T47D (cell line): ENCODE data around the gene RSRP1.

Source experiments
- DNase-seq, 2 experiments: peaks; one replicate each; pipeline versions ENCODE4 v3.0.0 to v3.0.0-alpha.2; 2011 to 2012; ENCODE audit warnings: low read depth in 1 of 2, low spot score in 1 of 2
- JUND ChIP-seq: IDR thresholded peaks from 2 replicates; pipeline ENCODE4 v1.6.1; 2012; ENCODE audit warnings: low read depth
- in situ Hi-C: cut with HindIII; loops from 2 replicates; pipeline ENCODE4 v1.10.0; 2016; ENCODE audit warnings: low sequenced_read_pairs, low pct_unique_long_range_greater_than_20kb

The RSRP1 gene

DNA sequence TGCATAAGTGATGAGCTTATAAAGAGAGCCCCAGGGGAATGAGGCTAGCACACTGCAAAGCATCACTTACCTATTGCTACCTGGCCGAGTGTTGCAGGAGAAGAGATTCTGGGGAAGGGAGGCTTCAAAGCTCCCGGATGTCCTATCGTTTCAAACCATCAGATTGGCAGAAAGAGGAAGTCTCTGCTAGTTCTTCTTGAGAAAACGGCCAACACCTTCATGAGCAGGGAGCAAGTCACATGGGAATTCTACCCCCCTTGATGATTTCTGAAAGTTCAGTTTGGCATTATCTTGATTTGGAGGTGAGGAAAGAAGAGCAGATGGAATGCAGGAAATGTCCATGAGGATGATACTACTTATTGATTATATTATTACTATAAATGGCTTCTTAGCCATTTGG, 31.1 kb downstream of the RSRP1 start:
- no peak for TF ChIP-seq JUND
- in situ Hi-C loops = no loop called here
- no peak for DNase-seq

DNA sequence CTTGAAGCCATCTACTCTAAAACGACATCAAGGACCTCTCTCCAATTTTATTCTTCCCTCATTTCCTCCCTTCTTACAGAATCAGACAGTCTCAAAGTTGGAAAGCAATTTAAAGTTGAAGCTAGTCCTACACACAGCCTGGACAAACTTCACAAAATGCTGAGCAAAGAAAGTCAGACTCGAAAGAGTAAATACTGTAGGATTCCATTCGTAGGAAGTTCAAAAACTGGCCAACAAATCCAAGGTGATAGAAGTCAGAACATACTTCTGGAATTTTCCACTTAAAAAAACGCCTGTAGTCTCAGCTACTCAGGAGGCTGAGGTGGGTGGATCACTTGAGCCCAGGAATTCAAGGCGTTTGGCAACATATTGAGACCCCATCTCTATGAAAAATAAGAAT, 34.5 kb downstream of the RSRP1 start:
- DNase-seq = no peak
- TF ChIP-seq JUND = no peak
- in situ Hi-C loops = no loop called here

DNA sequence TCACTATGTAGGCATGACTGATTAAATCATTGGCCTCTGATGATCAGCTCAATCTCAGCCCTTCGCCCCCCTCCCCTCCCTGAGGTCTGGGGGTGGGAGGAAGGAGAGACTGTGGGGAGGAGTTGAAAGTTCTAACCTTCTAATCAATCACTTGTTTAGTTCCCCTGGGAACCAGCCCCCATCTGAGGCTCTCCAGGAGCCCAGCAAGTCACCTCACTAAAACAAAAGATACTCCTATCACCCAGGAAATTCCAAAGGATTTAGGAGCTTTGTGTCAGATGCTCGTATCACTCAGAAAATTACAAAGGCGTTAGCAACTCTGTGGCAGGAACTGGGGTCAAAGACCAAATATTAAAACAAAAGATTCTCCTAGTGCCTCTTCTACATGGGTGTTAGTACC, 36.5 kb downstream of the RSRP1 start:
- no peak for TF ChIP-seq JUND
- DNase-seq = no peak
- in situ Hi-C loops = no loop called here

DNA sequence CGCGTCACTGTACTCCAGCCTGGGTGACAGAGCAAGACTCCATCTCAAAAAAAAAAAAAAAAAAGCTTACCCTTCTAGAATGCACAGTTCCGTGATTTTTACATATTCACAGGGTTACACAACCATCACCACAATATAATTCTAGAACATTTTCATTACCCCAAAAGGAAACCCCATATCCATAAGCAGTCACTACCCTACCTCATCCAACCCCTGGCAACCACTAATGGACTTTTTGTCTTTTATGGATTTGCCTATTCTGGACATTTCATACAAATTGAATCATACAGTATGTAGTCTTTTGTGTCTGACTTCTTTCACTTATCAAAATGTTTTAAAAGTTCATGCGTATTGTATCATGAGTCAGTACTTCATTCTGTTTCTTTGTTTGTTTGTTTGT, 37.7 kb downstream of the RSRP1 start:
- in situ Hi-C loops = no loop called here
- TF ChIP-seq JUND = no peak

DNA sequence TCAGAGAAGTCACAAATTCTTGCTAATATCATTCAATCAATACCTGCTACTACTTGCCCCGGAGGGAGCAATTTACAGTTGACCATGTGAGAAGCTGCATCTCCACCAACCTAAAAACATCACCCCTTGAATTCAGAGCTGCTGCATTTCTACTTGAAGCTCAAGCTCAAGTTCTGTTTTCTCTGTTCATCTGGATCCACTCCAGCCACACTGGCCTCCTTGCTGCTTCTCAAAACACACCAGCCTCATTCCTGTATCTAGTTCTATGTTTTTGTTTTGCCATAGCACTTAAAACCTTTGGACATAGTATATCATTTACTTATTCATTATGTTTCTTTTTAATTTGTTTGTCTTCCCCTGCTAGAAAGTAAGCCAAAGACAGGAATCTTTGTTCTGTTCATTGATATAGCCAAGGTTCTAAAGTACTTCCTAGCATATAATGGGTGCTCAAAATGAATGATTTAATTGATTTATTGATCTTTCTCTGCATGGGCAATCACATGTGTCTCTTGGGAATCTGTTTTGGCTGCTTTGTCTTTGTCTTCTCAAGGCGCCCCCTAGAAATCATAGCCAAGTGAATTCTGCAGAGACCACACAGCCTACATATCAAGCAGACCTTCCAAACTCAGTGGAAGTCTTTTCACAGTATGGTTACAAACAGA, 38.6 kb downstream of the RSRP1 start:
- in situ Hi-C loops = no loop called here
- DNase-seq = no peak
- no peak for TF ChIP-seq JUND

More for the DNA sequence above, 37.7 kb downstream of the RSRP1 start:
- DNase-seq = no peak

DNA sequence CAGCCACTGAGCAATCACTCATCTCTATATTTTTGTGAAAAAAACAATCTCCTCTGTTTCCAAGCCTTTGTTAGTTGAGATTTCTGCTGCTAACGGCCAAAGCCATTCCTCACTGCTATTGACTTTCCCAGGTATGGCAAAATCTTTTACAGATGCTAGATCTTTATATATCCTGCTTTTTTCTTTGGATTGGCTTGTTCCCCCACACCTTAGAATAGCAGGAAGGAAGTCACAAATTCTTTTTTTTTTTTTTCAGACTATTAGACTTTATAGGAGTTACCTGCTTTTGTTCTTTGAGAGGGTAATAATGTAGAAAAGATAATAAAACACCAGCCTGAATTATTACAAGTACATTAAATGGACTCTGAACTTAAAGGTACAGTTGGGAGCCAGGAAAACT, 39.2 kb downstream of the RSRP1 start:
- TF ChIP-seq JUND = no peak
- DNase-seq = no peak
- in situ Hi-C loops = no loop called here

DNA sequence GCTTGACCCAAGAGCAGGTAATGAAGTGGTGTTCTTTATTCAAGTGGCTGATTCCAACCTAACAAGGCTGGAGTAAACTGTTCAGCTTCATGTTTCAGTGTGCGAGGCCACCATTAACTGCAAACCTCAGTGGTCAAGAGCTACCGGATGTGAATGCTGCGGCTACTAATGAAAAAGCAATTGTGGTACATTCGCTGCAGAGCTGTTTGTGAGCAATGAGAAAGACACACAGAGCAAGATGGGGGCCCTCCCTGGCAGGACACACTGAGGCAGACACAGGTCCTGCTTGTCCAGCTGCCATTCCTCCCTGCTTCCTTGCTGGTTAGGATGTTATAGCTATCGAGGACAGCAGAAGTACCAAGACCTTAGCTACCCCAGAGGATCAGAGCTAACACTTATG, 41.1 kb downstream of the RSRP1 start:
- no peak for TF ChIP-seq JUND
- in situ Hi-C loops = no loop called here
- no peak for DNase-seq

DNA sequence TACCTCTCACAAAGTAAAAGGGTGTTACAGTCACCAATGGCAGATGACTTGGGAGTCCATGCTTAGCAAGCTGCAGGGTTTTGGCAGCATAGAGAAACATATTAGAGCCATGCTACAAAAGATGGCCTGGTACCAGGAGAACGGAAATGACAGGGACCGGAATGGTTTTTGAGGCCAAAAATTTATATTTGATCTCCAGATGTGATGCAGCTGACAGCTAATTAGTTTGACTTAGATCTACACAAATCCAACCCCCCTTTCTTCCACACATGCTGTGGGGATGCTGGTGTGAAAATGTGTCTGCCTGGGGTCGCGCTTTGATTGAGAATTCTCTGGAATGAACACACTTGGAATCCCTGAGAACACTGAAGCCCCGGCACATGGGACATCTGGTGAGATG, 41.5 kb downstream of the RSRP1 start:
- TF ChIP-seq JUND = no peak
- no peak for DNase-seq
- in situ Hi-C loops = no loop called here

DNA sequence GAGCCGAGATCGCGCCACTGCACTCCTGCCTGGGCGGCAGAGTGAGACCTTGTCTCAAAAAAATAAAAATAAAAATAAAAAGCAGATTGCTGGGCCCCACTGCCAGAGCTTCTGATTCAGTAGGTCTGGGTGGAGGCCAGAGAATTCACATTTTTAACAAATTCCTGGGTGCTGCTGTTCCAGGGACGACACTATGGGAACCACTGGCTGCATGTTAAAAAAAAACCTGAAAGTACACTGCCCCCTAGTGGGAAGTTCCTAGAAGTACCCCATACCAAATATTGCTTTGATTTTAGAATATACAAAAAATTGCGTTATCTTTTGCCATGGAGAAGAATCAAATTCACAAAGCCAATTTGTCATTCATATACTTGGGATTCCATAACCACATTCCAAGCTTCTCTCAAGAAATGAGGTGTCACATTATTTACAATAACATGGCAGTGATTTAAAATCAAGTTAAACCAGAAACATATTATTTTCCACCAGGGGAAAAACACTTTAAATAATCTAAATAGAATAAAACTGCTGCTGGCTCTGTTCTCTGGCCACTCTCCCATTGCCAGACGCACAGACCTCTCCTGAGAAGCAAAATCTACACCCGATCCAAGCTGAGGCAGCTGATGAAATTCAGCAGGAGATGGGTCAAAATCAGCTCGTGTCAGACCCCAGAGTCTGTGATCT, 42.3 kb downstream of the RSRP1 start:
- TF ChIP-seq JUND = no peak
- peak; percentile 21 to 50 for DNase-seq
- in situ Hi-C loops = no loop called here

DNA sequence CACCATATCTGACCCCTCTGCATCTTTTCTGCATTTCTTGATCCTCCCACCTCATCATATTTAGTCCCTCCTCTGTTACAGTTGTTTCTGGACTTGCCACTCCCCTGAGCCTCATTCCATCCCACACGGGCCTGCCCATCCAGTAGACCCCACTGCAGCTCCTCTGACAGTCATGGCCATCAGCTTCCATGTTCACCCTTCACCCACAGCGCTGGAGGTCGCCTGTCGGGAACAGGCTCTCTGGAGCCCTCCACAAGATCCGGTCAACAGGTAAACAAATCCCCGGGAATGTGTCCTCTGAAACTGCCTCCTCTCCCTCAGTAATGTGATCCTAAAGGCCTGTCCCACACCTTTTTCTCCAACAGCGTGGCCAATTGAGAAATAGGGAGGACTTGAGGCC, 46.2 kb downstream of the RSRP1 start:
- DNase-seq = no peak
- in situ Hi-C loops = no loop called here
- no peak for TF ChIP-seq JUND

DNA sequence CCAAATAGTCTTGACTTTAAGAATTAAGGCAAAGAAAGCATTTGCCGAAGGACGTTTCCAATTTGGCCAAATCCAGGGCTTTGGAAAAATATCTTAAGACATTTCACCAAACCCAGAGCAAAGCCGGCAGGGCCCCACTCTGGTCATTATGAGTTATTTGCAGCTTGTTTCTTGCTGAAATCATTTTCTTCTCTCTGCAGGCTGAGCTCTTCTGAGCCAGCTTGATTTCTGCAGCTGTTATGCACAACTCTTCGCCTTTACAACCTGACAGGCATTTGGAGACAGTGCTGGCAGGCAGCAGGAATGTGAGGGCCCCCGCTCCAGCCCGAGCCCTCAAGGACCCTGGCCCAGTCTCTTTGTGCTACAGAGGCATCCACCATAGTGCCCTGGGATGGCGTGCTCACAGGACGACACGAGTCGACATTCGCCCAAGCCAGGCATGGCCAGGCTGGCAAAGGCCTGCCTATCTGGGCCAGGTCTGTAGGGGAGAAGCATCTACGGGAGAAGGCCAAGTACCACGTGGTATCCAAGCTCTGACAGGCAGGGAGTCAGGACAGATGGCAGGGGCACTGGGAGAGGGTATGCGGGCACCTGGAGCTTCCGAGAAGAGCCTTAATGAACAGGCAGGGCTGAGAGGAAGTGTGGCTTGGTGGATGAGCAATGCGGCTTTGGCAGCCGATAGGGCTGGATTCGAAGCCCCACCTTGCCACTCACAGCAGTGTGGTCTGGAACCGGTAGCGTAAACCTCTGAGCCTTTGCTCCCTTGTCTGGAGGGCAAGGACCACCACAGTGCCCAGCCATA, 47.2 kb downstream of the RSRP1 start:
- no peak for TF ChIP-seq JUND
- in situ Hi-C loops = no loop called here
- no peak for DNase-seq

DNA sequence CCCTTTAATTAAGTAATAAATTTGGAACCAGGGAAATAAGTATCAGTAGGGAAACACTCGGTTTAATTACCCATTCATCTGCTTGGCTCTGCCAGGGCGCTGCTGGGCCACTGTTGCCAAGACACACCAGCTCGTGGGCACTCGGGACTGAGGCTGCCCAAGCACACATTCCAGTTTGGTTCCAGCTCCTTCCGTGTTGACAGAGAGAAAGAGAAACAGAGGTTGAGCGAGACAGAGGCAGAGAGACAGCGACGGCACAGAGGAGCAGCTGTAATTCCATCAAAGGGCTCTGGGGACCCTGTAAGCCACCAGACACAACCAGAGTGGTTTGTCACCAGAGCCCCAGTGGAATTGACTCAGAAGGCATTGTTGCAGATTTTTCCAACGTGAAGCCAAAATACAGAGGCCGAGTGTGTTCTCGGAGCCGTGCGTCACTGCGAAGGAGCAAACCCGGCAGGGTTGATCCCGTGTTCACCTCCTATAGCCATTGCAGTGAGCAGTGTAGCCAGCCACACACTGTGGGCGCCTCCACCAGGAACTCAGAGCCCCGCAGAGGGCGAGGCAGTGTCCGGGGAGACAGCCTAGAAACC, 48.5 kb downstream of the RSRP1 start:
- peak; percentile 36 to 68 for DNase-seq
- in situ Hi-C loops = no loop called here

More for the DNA sequence above, 48.5 kb downstream of the RSRP1 start:
- TF ChIP-seq JUND = no peak
